ENCODE results near the gene KIRREL3.

GRCh38 chr11:126739499-126740145, 260.9 kb downstream of the KIRREL3 start:
- TF ChIP-seq GATA2 (IDR thresholded peaks at IDR 0.05; ENCODE audit: low read depth, low read length) = no peak
- no peak for TF ChIP-seq GATA3 (IDR thresholded peaks at IDR 0.05; ENCODE audit: low read depth, low read length)
